Measurements from ENCODE around the gene APPBP2. TPM values are rescaled to one million over a fixed set of nuclear protein-coding genes. Genes with fewer than 3 reads are reported as not detected.

APPBP2 gene
- total and polyA plus RNA-seq, 2 of the 8 experiments (the other 6 are each of a cell fraction or from before 2014, with no cell fraction given), result 3.3 to 18.0 TPM

DNA sequence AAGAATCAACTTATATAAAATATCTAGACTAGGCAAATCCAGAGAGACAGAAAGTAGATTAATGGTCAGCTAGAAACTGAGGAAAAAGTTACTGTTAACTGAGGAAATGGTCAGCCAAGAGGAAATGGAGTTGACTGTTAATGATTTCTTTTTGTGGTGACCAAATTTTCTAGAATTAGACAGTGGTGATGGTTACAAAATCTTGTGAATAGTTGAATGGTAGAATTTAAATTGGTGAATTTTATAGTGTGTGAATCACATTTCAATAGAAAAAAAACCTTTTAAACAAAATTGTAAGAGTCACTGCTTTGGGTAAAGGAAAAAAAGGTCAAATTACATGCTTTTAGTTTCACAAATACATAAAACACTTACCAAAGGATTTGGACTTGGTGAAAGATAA is 30.0 kb downstream of the APPBP2 start:
- TF ChIP-seq CHD2 (IDR thresholded peaks at IDR 0.05; ENCODE audit: low read length), result no peak
- no peak for TF ChIP-seq PHF8 (conservative IDR thresholded peaks at IDR 0.05; ENCODE audit: low read depth, low read length)
- TF ChIP-seq JUN (IDR thresholded peaks at IDR 0.05; ENCODE audit: low read depth, low read length), result no peak
- no peak for TF ChIP-seq SP1 (IDR thresholded peaks at IDR 0.05; ENCODE audit: low read depth, low read length)
- TF ChIP-seq ASH2L (IDR thresholded peaks at IDR 0.05; ENCODE audit: low read length), result no peak
- TF ChIP-seq POLR2A (IDR thresholded peaks at IDR 0.05; ENCODE audit: control extremely low read depth in 1 of 2, low read depth in 2 of 2, low read length in 2 of 2), result no peak
- TF ChIP-seq SRF (IDR thresholded peaks at IDR 0.05; ENCODE audit: low read depth, low read length), result no peak
- no peak for TF ChIP-seq SAP30 (IDR thresholded peaks at IDR 0.05; ENCODE audit: insufficient read depth, insufficient replicate concordance, low read length)
- TF ChIP-seq, protein P1, sequence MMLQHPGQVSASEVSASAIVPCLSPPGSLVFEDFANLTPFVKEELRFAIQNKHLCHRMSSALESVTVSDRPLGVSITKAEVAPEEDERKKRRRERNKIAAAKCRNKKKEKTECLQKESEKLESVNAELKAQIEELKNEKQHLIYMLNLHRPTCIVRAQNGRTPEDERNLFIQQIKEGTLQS (IDR thresholded peaks at IDR 0.05; ENCODE audit: insufficient read depth, low read depth, low read length), result no peak
- no peak for TF ChIP-seq KDM1A (IDR thresholded peaks at IDR 0.05; ENCODE audit: borderline replicate concordance, low read length)
- TF ChIP-seq, protein P2, sequence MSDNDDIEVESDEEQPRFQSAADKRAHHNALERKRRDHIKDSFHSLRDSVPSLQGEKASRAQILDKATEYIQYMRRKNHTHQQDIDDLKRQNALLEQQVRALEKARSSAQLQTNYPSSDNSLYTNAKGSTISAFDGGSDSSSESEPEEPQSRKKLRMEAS (IDR thresholded peaks at IDR 0.05), result no peak
- DNase-seq (ENCODE audit: low read depth in 1 of 2, low spot score in 2 of 2), result no peak
- CTCF ChIA-PET (ENCODE audit: partially characterized antibody), result interaction anchor here (0.6 kb wide), 2 partner anchors 90 to 118 kb away, joined by 3 to 4 read pairs; no protein-coding TSS in a partner anchor

More for the DNA sequence above, 30.0 kb downstream of the APPBP2 start:
- H2BK20ac ChIP-seq (ENCODE audit: low read length), result no peak overlapping the region
- H3K23me2 ChIP-seq (ENCODE audit: low read depth, low read length), result no peaks in the 10 kb centered on the region
- no peak overlapping the region for H3K9ac ChIP-seq (replicated peaks in 1 of 4; ENCODE audit: extremely low read depth in 1 of 4, low read depth in 3 of 4, low read length in 3 of 4)
- H4K5ac ChIP-seq (ENCODE audit: insufficient read length, low read depth, low read length), result no peak overlapping the region
- H3K4me3 ChIP-seq (ENCODE audit: extremely low read depth in 1 of 4, insufficient read depth in 2 of 4, low read depth in 3 of 4, low read length in 4 of 4), result no peak overlapping the region
- no peak overlapping the region for H2BK5ac ChIP-seq (ENCODE audit: low read depth, low read length)
- no peak overlapping the region for H2AFZ ChIP-seq (ENCODE audit: low read length)
- peaks cover 0 to 8% of the 10 kb centered on the region in 2 experiments; a peak in 1 of 4 replicates for H3K79me2 ChIP-seq (ENCODE audit: control insufficient read depth in 1 of 2, insufficient read depth in 2 of 2, low read length in 2 of 2)
- no peaks in the 10 kb centered on the region for H3K27me3 ChIP-seq (replicated peaks in 1 of 4; ENCODE audit: control insufficient read depth in 3 of 4, extremely low read depth in 1 of 4, insufficient read depth in 3 of 4, low read length in 3 of 4)
- H3K36me3 ChIP-seq (ENCODE audit: control insufficient read depth in 2 of 4, insufficient read depth in 4 of 4, low read length in 3 of 4), result peaks cover 0 to 54% (median 27%) of the 10 kb centered on the region in 4 experiments; a peak in 6 of 8 replicates
- H3K79me1 ChIP-seq (ENCODE audit: low read depth, low read length), result no peaks in the 10 kb centered on the region
- H2BK12ac ChIP-seq (ENCODE audit: low read depth, low read length), result no peak overlapping the region
- no peak overlapping the region for H3K27ac ChIP-seq (ENCODE audit: low read depth, low read length)
- no peak overlapping the region for H3K18ac ChIP-seq (ENCODE audit: extremely low read depth, low read length)
- peaks cover 29 to 33% of the 10 kb centered on the region in 2 experiments for H3K9me3 ChIP-seq (ENCODE audit: insufficient read depth in 2 of 2, low read depth in 1 of 2, low read length in 1 of 2)
- no peak overlapping the region for H2BK120ac ChIP-seq (replicated peaks; ENCODE audit: low read depth, low read length)
- POLR2A ChIA-PET (ENCODE audit: partially characterized antibody), result no interaction called here
- H3K23ac ChIP-seq (ENCODE audit: insufficient read length), result no peak overlapping the region
- no peak overlapping the region for H2BK15ac ChIP-seq (ENCODE audit: low read length)
- no peak overlapping the region for H3K4ac ChIP-seq (replicated peaks; ENCODE audit: insufficient read length, low read depth, low read length)
- H3K14ac ChIP-seq (ENCODE audit: insufficient read length), result no peak overlapping the region
- H4K8ac ChIP-seq (ENCODE audit: extremely low read depth, insufficient read depth, low read length), result no peak overlapping the region
- FAIRE-seq, result no peak
- H3K4me2 ChIP-seq (ENCODE audit: insufficient read depth in 1 of 2, low read depth in 2 of 2, low read length in 2 of 2), result no peak overlapping the region
- H3K56ac ChIP-seq (replicated peaks; ENCODE audit: insufficient read length, low read depth, low read length), result no peak overlapping the region
- H3K4me1 ChIP-seq (replicated peaks in 1 of 4; ENCODE audit: control insufficient read depth in 3 of 4, insufficient read depth in 4 of 4, low read length in 3 of 4), result no peaks in the 10 kb centered on the region
- no peak overlapping the region for H4K91ac ChIP-seq (replicated peaks; ENCODE audit: insufficient read length, low read length)
- no peaks in the 10 kb centered on the region for H4K20me1 ChIP-seq (replicated peaks in 1 of 2; ENCODE audit: control insufficient read depth in 1 of 2, insufficient read depth in 2 of 2, low read length in 2 of 2)
- no peak overlapping the region for H2AK5ac ChIP-seq (ENCODE audit: low read depth, low read length)

All from H1 (cell line).